Activated T-helper 1 cell treated with anti-CD3 and anti-CD28 coated beads, Interleukin-12 subunit alpha, Interleukin-12 subunit beta, Interleukin-2, Interleukin-4 antibody, amounts not matched to agents 30 ng/mL and 10 ng/mL and 1 ng/mL, durations not matched to agents 14 hours and 24 hours and 36 hours (primary cell): ENCODE results near the gene MPL. TPM values are rescaled to one million over a fixed set of nuclear protein-coding genes. Genes with fewer than 3 reads are reported as not detected.

Experiments
- DNase-seq: peaks from one replicate; pipeline ENCODE4 v3.0.0; 2021; ENCODE audit warnings: low spot score
- H3K27ac Mint-ChIP-seq: one replicate; pipeline ENCODE4 v1.8.0; 2021; ENCODE audit warnings: mild to moderate bottlenecking, mixed read lengths
- H3K27me3 Mint-ChIP-seq: one replicate; pipeline ENCODE4 v1.8.0; 2022; ENCODE audit warnings: mild to moderate bottlenecking, moderate library complexity, mixed read lengths; ENCODE audit not compliant: insufficient read depth
- H3K36me3 Mint-ChIP-seq: one replicate; pipeline ENCODE4 v1.8.0; 2021; ENCODE audit warnings: low read depth, mixed read lengths
- H3K4me1 Mint-ChIP-seq: one replicate; pipeline ENCODE4 v1.8.0; 2021; ENCODE audit warnings: low read depth, mixed read lengths
- H3K4me3 Mint-ChIP-seq: one replicate; pipeline ENCODE4 v1.8.0; 2021; ENCODE audit warnings: mild to moderate bottlenecking, moderate library complexity, mixed read lengths
- H3K9me3 Mint-ChIP-seq: one replicate; pipeline ENCODE4 v1.8.0; 2021; ENCODE audit warnings: mixed read lengths
- intact Hi-C: fragments of 100-400 bp; cut with micrococcal nuclease; formaldehyde crosslinking; loops from one replicate; pipeline ENCODE4 v1.15.1; 2024
- total RNA-seq: library from RNA; stranded (reverse); gene quantifications from 2 replicates; pipeline ENCODE4 v1.2.3, GENCODE V29; 2022

MPL gene
- total RNA-seq, 1 donor from 2014 or later, result not detected

- H3K4me1 Mint-ChIP-seq, result peaks cover 45% of the 10 kb centered on the region
- H3K4me3 Mint-ChIP-seq, result peak overlapping the region; percentile 96
- H3K27me3 Mint-ChIP-seq, result no peaks in the 10 kb centered on the region
- peak overlapping the region; percentile 90 for H3K27ac Mint-ChIP-seq
- DNase-seq, result peak; percentile 9
- no peaks in the 10 kb centered on the region for H3K9me3 Mint-ChIP-seq
- H3K36me3 Mint-ChIP-seq, result peaks cover 47% of the 10 kb centered on the region
- intact Hi-C loops, result loop anchor here (1.0 to 2.0 kb wide), 12 partner anchors 9 to 591 kb away; partner anchors contain the start of genes C1orf50, CFAP57, EBNA1BP2 and ELOVL1
Observed at GRCh38 chr1:43358121-43358745, 20.6 kb downstream of the MPL start.

DNA sequence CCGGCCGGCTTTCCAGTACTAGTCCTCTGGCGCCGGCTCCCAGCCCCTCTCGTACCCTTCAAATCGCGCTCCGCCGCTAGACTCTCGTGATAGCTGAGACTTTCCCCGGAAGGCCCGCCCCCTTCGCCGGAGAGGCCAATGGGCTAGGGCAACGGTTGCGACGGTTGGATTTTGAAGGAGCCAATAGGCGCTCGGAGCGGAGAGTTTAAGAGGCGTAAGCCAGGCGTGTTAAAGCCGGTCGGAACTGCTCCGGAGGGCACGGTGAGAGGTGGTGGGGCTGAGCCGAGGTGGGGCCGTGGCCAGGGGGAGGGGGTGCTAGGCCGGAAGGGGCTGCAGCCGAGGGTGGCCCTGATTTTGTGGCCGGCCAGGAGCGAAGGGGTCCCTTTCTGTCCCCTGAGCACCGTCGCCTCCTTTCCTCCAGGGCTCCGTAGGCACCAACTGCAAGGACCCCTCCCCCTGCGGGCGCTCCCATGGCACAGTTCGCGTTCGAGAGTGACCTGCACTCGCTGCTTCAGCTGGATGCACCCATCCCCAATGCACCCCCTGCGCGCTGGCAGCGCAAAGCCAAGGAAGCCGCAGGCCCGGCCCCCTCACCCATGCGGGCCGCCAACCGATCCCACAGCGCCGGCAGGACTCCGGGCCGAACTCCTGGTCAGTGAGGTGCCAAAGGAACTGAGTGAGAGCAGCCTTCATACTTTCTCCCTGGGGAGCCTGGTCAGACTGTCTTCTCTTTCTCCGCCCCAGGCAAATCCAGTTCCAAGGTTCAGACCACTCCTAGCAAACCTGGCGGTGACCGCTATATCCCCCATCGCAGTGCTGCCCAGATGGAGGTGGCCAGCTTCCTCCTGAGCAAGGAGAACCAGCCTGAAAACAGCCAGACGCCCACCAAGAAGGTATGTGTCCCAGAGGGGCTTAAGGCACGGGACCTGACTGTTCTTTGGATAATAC lies 21.4 kb downstream of the MPL start, which contains the start of gene CDC20:
TSS of gene CDC20 (plus strand) at position 236 of the 948 bp plus-strand sequence. CDS start at position 471, 235 bp downstream.
- peaks cover 50% of the 10 kb centered on the region for H3K4me1 Mint-ChIP-seq
- H3K27ac Mint-ChIP-seq, result peak within 1 kb of the TSS; percentile 92
- intact Hi-C loops, result loop anchor here (1.0 to 2.0 kb wide), 12 partner anchors 9 to 592 kb away; partner anchors contain the start of genes C1orf50, CFAP57, EBNA1BP2 and ELOVL1
- H3K27me3 Mint-ChIP-seq, result no peaks in the 10 kb centered on the region
- peaks cover 54% of the 10 kb centered on the region for H3K36me3 Mint-ChIP-seq
- peak; percentile 99 for DNase-seq
- H3K9me3 Mint-ChIP-seq, result no peaks in the 10 kb centered on the region
- peak within 1 kb of the TSS; percentile 96 for H3K4me3 Mint-ChIP-seq

DNA sequence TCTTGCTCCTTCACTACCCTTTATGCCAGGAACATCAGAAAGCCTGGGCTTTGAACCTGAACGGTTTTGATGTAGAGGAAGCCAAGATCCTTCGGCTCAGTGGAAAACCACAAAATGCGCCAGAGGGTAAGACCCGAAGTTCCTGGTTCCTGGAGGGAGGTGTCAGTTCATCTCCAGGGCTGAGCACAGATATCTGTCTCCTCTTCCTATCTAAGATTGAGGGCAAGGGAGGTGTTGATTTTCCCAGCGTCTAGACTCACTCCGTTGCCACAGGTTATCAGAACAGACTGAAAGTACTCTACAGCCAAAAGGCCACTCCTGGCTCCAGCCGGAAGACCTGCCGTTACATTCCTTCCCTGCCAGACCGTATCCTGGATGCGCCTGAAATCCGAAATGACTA lies 22.1 kb downstream of the MPL start:
- Mint-ChIP-seq H3K9me3 (no peaks in the 10 kb centered on the region), H3K4me1 (peaks cover 56% of the 10 kb centered on the region), H3K27ac (peak overlapping the region; percentile 79), H3K4me3 (peak overlapping the region; percentile 96), H3K36me3 (peaks cover 58% of the 10 kb centered on the region), H3K27me3 (no peaks in the 10 kb centered on the region)
- no peak for DNase-seq
- intact Hi-C loops, result loop anchor here (2.0 to 10.0 kb wide), 5 partner anchors 29 to 615 kb away; partner anchors contain the start of genes ATP6V0B, B4GALT2, C1orf50 and DPH2

- Mint-ChIP-seq H3K4me1 (peaks cover 64% of the 10 kb centered on the region), H3K36me3 (peaks cover 64% of the 10 kb centered on the region), H3K27me3 (no peaks in the 10 kb centered on the region), H3K27ac (peak overlapping the region; percentile 45), H3K4me3 (peak overlapping the region; percentile 96), H3K9me3 (no peaks in the 10 kb centered on the region)
- DNase-seq, result no peak
- intact Hi-C loops, result loop anchor here (10.0 kb wide), 3 partner anchors 344 to 614 kb away; partner anchors contain the start of genes ATP6V0B, B4GALT2, DPH2 and ST3GAL3
Observed at GRCh38 chr1:43360616-43361015, 23.0 kb downstream of the MPL start.

GRCh38 chr1:43363283-43363934 lies 25.8 kb downstream of the MPL start:
- Mint-ChIP-seq H3K9me3 (no peaks in the 10 kb centered on the region), H3K27ac (no peak overlapping the region)

GRCh38 chr1:43363935-43364525 lies 26.4 kb downstream of the MPL start:
- Mint-ChIP-seq H3K4me3 (peak overlapping the region; percentile 41), H3K4me1 (peaks cover 69% of the 10 kb centered on the region), H3K27me3 (no peaks in the 10 kb centered on the region), H3K9me3 (no peaks in the 10 kb centered on the region), H3K36me3 (peaks cover 63% of the 10 kb centered on the region), H3K27ac (peak overlapping the region; percentile 16)
- no peak for DNase-seq
- intact Hi-C loops, result loop anchor here (10.0 kb wide), 3 partner anchors 341 to 611 kb away; partner anchors contain the start of genes ATP6V0B, B4GALT2, DPH2 and ST3GAL3

More at GRCh38 chr1:43363283-43363934, 25.8 kb downstream of the MPL start:
- peaks cover 65% of the 10 kb centered on the region for H3K4me1 Mint-ChIP-seq
- intact Hi-C loops, result loop anchor here (10.0 kb wide), 3 partner anchors 341 to 611 kb away; partner anchors contain the start of genes ATP6V0B, B4GALT2, DPH2 and ST3GAL3
- DNase-seq, result no peak
- H3K27me3 Mint-ChIP-seq, result no peaks in the 10 kb centered on the region
- peak overlapping the region; percentile 41 for H3K4me3 Mint-ChIP-seq
- H3K36me3 Mint-ChIP-seq, result peaks cover 62% of the 10 kb centered on the region

- Mint-ChIP-seq H3K9me3 (no peaks in the 10 kb centered on the region), H3K36me3 (peaks cover 51% of the 10 kb centered on the region), H3K27ac (peak overlapping the region; percentile 75), H3K4me3 (peak overlapping the region; percentile 92), H3K27me3 (no peaks in the 10 kb centered on the region), H3K4me1 (peaks cover 59% of the 10 kb centered on the region)
- intact Hi-C loops, result loop anchor here (5.0 to 10.0 kb wide), 6 partner anchors 93 to 683 kb away; partner anchors contain the start of genes ATP6V0B, B4GALT2, DPH2 and ST3GAL3
- DNase-seq, result no peak
Observed at GRCh38 chr1:43365678-43366077, 28.1 kb downstream of the MPL start.

DNA sequence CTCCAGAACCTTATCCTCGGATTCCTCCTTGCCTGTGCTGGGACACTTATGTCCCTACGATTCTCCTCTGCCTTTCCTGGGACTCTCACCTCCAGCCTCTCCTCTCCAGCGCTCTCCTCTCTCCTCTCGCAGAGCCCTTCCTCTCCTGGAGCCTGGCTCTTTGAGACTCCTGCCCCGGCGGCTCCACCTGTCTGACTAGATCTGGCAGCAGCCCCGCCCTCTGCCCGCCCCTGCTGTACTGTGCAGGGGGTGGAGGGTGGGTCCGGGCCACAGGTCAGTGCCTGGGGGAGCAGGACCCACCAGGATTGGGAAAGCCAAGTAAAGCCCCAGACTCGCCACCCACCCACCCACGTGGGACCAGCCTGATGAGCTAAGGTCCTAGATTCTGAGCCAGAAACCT lies 28.6 kb downstream of the MPL start:
- no peak for DNase-seq
- intact Hi-C loops, result loop anchor here (5.0 to 10.0 kb wide), 6 partner anchors 94 to 684 kb away; partner anchors contain the start of genes ATP6V0B, B4GALT2, DPH2 and ST3GAL3
- no peaks in the 10 kb centered on the region for H3K9me3 Mint-ChIP-seq
- H3K36me3 Mint-ChIP-seq, result peaks cover 46% of the 10 kb centered on the region
- peaks cover 57% of the 10 kb centered on the region for H3K4me1 Mint-ChIP-seq
- peak overlapping the region; percentile 75 for H3K27ac Mint-ChIP-seq
- H3K27me3 Mint-ChIP-seq, result no peaks in the 10 kb centered on the region
- peak overlapping the region; percentile 92 for H3K4me3 Mint-ChIP-seq

- H3K36me3 Mint-ChIP-seq, result peaks cover 42% of the 10 kb centered on the region
- peak overlapping the region; percentile 92 for H3K4me3 Mint-ChIP-seq
- H3K27ac Mint-ChIP-seq, result peak overlapping the region; percentile 86
- intact Hi-C loops, result loop anchor here (5.0 to 10.0 kb wide), 6 partner anchors 94 to 684 kb away; partner anchors contain the start of genes ATP6V0B, B4GALT2, DPH2 and ST3GAL3
- peaks cover 53% of the 10 kb centered on the region for H3K4me1 Mint-ChIP-seq
- DNase-seq, result no peak
- H3K27me3 Mint-ChIP-seq, result no peaks in the 10 kb centered on the region
- H3K9me3 Mint-ChIP-seq, result no peaks in the 10 kb centered on the region
Observed at GRCh38 chr1:43366601-43367025, 29.0 kb downstream of the MPL start.

DNA sequence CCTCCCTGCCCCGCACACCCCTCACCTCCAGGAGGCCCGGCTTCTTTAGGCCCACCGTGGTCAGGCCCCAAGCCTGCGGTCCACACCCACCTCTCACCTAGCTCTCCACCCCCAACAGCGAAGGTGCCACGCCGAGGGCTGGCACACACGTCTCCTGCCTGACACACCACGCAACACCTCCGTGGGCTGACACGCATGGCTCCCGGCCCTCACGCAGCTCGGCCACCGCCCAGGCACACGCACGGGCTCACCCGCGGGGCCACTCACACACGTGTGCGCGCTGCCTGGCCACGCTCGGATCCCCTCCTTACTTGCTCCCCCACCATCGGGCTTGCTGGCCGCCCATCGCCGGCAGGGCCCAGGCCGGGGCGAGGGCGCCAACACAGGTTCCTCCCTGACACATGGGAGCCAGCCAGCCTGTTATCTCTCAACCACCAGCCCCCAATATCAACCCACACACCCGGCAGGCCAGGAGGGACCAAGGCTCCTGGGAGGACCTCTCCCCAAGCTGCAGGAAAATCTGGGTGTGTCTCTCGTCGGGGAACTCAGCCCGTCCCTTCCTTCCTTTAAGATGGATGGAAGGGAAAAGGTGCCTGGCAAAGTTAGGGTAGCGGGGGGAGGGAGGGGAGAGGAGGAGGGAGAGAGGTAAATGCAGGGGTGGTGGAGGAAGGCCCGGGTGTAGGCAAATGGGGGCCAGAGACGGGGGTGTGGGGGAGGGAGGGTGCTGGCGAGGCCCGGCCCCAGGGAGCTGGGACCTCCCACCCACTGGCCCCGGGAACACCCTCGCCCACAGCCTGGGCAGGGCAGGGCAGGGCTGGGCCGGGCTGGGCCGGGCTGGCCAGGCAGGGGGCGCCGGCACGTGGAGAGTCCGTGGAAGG lies 29.6 kb downstream of the MPL start:
- H3K27me3 Mint-ChIP-seq, result no peaks in the 10 kb centered on the region
- H3K9me3 Mint-ChIP-seq, result no peaks in the 10 kb centered on the region
- peak; percentile 18 for DNase-seq
- H3K27ac Mint-ChIP-seq, result peak overlapping the region; percentile 86
- H3K4me3 Mint-ChIP-seq, result peak overlapping the region; percentile 92
- intact Hi-C loops, result loop anchor here (5.0 to 10.0 kb wide), 6 partner anchors 95 to 685 kb away; partner anchors contain the start of genes ATP6V0B, B4GALT2, DPH2 and ST3GAL3
- H3K4me1 Mint-ChIP-seq, result peaks cover 46% of the 10 kb centered on the region
- H3K36me3 Mint-ChIP-seq, result peaks cover 35% of the 10 kb centered on the region
